ENCODE measurements around the gene IPO9. TPM values are rescaled to one million over a fixed set of nuclear protein-coding genes. Genes with fewer than 3 reads are reported as not detected.

Gene IPO9
- polyA plus RNA-seq, 1 donor (not counting 4 experiments of a cell fraction or from before 2014, with no cell fraction given) = 38.9 TPM

- Histone ChIP-seq H3K36me3 (ENCODE audit: control insufficient read depth in 2 of 2, extremely low read depth in 1 of 2, insufficient read depth in 2 of 2, low read length in 2 of 2) (no peaks in the 10 kb centered on the region), H2AFZ (ENCODE audit: control insufficient read depth, low read length) (no peak overlapping the region), H3K27me3 (ENCODE audit: control insufficient read depth, extremely low read depth, insufficient read depth, low read length) (no peaks in the 10 kb centered on the region), H4K20me1 (ENCODE audit: control insufficient read depth, extremely low read depth, insufficient read depth, low read length) (no peaks in the 10 kb centered on the region), H3K9ac (ENCODE audit: control insufficient read depth, extremely low read depth, insufficient read depth, low read length) (no peak overlapping the region), H3K4me1 (ENCODE audit: control insufficient read depth, extremely low read depth, insufficient read depth, low read length) (peaks cover 9% of the 10 kb centered on the region), H3K79me2 (ENCODE audit: control insufficient read depth, insufficient read depth, low read length) (no peaks in the 10 kb centered on the region), H3K9me1 (ENCODE audit: control insufficient read depth, extremely low read depth, insufficient read depth, low read length) (no peaks in the 10 kb centered on the region), H3K4me2 (ENCODE audit: control insufficient read depth, extremely low read depth, insufficient read depth, low read depth, low read length) (no peak overlapping the region), H3K9me3 (ENCODE audit: control insufficient read depth, low read depth, low read length) (no peaks in the 10 kb centered on the region), H3K27ac (ENCODE audit: control insufficient read depth, insufficient read depth, low read length) (no peak overlapping the region), H3K4me3 (ENCODE audit: control insufficient read depth in 2 of 3, extremely low read depth in 1 of 3, insufficient read depth in 2 of 3, low read depth in 1 of 3, low read length in 3 of 3) (no peak overlapping the region)
- dilution Hi-C loops (cut with MboI; ENCODE audit: extremely low pct_ligation_motif_present, low sequenced_read_pairs) = no loop called here
- FAIRE-seq (no peak), DNase-seq (ENCODE audit: low read depth, low spot score) (no peak)
- TF ChIP-seq CTCF (optimal IDR thresholded peaks at IDR 0.05 in 1 of 3, IDR thresholded peaks at IDR 0.05 in 1 of 3, conservative IDR thresholded peaks at IDR 0.05 in 1 of 3; ENCODE audit: extremely low read depth in 1 of 3, insufficient read depth in 2 of 3, low read length in 3 of 3) (no peak), EZH2 (IDR thresholded peaks at IDR 0.05; ENCODE audit: low read length) (no peak)
Observed at GRCh38 chr1:201916649-201917249, 87.8 kb downstream of the IPO9 start.

GRCh38 chr1:201917362-201918033, 88.5 kb downstream of the IPO9 start:
- Histone ChIP-seq H3K4me2 (ENCODE audit: control insufficient read depth, extremely low read depth, insufficient read depth, low read depth, low read length) (no peak overlapping the region), H3K4me1 (ENCODE audit: control insufficient read depth, extremely low read depth, insufficient read depth, low read length) (peaks cover 9% of the 10 kb centered on the region), H3K27me3 (ENCODE audit: control insufficient read depth, extremely low read depth, insufficient read depth, low read length) (no peaks in the 10 kb centered on the region), H3K9me1 (ENCODE audit: control insufficient read depth, extremely low read depth, insufficient read depth, low read length) (no peaks in the 10 kb centered on the region), H3K9ac (ENCODE audit: control insufficient read depth, extremely low read depth, insufficient read depth, low read length) (no peak overlapping the region), H2AFZ (ENCODE audit: control insufficient read depth, low read length) (no peak overlapping the region), H3K4me3 (ENCODE audit: control insufficient read depth in 2 of 3, extremely low read depth in 1 of 3, insufficient read depth in 2 of 3, low read depth in 1 of 3, low read length in 3 of 3) (no peak overlapping the region), H3K9me3 (ENCODE audit: control insufficient read depth, low read depth, low read length) (no peaks in the 10 kb centered on the region), H3K27ac (ENCODE audit: control insufficient read depth, insufficient read depth, low read length) (no peak overlapping the region), H3K36me3 (ENCODE audit: control insufficient read depth in 2 of 2, extremely low read depth in 1 of 2, insufficient read depth in 2 of 2, low read length in 2 of 2) (no peaks in the 10 kb centered on the region), H3K79me2 (ENCODE audit: control insufficient read depth, insufficient read depth, low read length) (no peaks in the 10 kb centered on the region), H4K20me1 (ENCODE audit: control insufficient read depth, extremely low read depth, insufficient read depth, low read length) (no peaks in the 10 kb centered on the region)
- TF ChIP-seq CTCF (optimal IDR thresholded peaks at IDR 0.05 in 1 of 3, IDR thresholded peaks at IDR 0.05 in 1 of 3, conservative IDR thresholded peaks at IDR 0.05 in 1 of 3; ENCODE audit: extremely low read depth in 1 of 3, insufficient read depth in 2 of 3, low read length in 3 of 3) (no peak), EZH2 (IDR thresholded peaks at IDR 0.05; ENCODE audit: low read length) (no peak)
- DNase-seq (ENCODE audit: low read depth, low spot score) (no peak), FAIRE-seq (peak; percentile 78)
- dilution Hi-C loops (cut with MboI; ENCODE audit: extremely low pct_ligation_motif_present, low sequenced_read_pairs) = no loop called here
